ENCODE data around the gene MRTFA. TPM values are rescaled to one million over a fixed set of nuclear protein-coding genes. Genes with fewer than 3 reads are reported as not detected.
"Not testable (repeated sequence)": the region's sequence is repeated elsewhere in the genome, so short reads cannot be mapped to it uniquely, and the experiment has no call there.

MRTFA gene
- total RNA-seq, 4 donors from 2014 or later: 36.3 to 98.2 (median 78.1) TPM

GRCh38 chr22:40509401-40510134 lies 127.0 kb downstream of the MRTFA start:
- DNase-seq: no peak

GRCh38 chr22:40508046-40508445 lies 128.5 kb downstream of the MRTFA start:
- H3K27me3 ChIP-seq, H3K9me3 ChIP-seq, H3K4me3 ChIP-seq, DNase-seq, H3K27ac ChIP-seq, H3K36me3 ChIP-seq: not testable (repeated sequence)
- H3K4me1 ChIP-seq: peaks cover 0 to 34% (median 0%) of the 10 kb centered on the region in 4 donors

More at GRCh38 chr22:40509401-40510134, 127.0 kb downstream of the MRTFA start:
- no peaks in the 10 kb centered on the region for H3K36me3 ChIP-seq
- no peaks in the 10 kb centered on the region for H3K27me3 ChIP-seq
- H3K27ac ChIP-seq: peak overlapping the region; percentile 30 to 82 (median 58)
- no peaks in the 10 kb centered on the region for H3K9me3 ChIP-seq
- H3K4me3 ChIP-seq: no peak overlapping the region
- TF ChIP-seq POLR2A (IDR thresholded peaks at IDR 0.05): no peak
- no peak for TF ChIP-seq CTCF (IDR thresholded peaks at IDR 0.05)
- peaks cover 0 to 34% (median 0%) of the 10 kb centered on the region in 4 donors for H3K4me1 ChIP-seq

DNA sequence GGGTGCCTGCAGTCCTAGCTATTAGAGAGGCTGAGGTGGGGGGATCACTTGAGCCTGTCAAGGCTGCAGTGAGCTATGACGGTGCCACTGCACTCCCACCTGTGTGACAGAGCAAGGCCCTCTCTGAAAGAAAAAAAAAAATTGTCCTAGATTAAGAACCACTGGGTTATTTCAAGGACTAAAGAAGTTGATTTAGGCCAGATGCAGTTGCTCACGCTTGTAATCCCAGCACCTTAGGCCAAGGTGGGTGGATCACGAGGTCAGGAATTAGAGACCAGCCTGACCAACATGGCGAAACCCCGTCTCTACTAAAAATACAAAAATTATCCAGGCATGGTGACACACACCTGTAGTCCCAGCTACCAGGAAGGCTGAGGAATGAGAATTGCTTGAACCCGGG lies 129.0 kb downstream of the MRTFA start:
- no peaks in the 10 kb centered on the region for H3K36me3 ChIP-seq
- no peak overlapping the region for H3K27ac ChIP-seq
- H3K27me3 ChIP-seq: no peaks in the 10 kb centered on the region
- TF ChIP-seq POLR2A (IDR thresholded peaks at IDR 0.05): no peak
- no peak for TF ChIP-seq CTCF (IDR thresholded peaks at IDR 0.05)
- peaks cover 0 to 34% (median 0%) of the 10 kb centered on the region in 4 donors for H3K4me1 ChIP-seq
- no peak overlapping the region for H3K4me3 ChIP-seq
- DNase-seq: no peak
- no peaks in the 10 kb centered on the region for H3K9me3 ChIP-seq

GRCh38 chr22:40506762-40507161 lies 129.8 kb downstream of the MRTFA start:
- no peaks in the 10 kb centered on the region for H3K27me3 ChIP-seq
- H3K9me3 ChIP-seq: no peaks in the 10 kb centered on the region
- H3K4me1 ChIP-seq: peaks cover 0 to 34% (median 0%) of the 10 kb centered on the region in 4 donors
- no peak overlapping the region for H3K27ac ChIP-seq
- H3K36me3 ChIP-seq: no peaks in the 10 kb centered on the region
- TF ChIP-seq CTCF (IDR thresholded peaks at IDR 0.05): no peak
- no peak for TF ChIP-seq POLR2A (IDR thresholded peaks at IDR 0.05)
- no peak overlapping the region for H3K4me3 ChIP-seq
- DNase-seq: no peak

DNA sequence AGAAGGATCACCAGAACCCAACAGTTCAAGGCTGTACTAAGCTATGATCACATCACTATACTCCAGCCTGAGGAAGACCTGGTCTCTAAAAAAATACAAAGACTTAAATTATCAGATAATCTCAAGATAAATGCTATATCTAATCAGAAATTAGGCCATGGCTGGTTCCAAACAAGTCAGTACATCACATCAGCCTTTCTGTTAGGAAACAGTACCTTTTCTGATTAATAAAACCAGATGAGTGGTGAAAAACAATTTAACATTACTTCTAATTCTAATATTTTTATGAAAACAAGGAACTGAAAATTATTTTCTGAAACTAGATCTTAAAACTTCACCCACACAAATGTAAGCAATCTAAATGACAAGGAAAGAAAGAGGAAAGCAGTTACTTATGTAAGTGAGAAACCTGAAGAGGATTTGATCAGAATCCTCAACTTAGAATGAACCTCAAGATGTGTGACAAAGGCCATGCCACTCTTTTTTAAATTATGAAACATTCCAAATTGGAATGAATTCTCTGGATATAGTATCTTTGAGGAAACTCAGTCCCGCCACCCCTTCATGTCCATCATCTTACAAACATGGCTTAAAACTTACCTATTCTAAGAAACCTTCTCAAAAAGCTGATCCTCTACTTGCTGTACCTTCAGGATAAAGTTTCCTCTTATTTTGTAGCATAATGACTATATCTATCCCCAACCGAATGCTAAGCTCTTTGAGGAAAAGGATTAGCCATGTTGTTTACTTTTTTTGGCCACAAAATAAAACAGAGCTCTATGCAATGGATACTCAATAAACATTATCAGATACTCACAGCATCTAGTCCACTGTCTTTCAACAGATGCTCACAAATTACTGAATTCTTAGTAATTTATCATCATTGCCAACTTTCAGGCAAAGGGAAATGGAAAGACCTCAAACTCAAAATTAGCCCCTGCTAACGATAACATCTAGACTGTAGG lies 132.0 kb downstream of the MRTFA start:
- Histone ChIP-seq H3K4me3 (no peak overlapping the region), H3K9me3 (no peaks in the 10 kb centered on the region), H3K27ac (no peak overlapping the region), H3K4me1 (peaks cover 0 to 20% (median 0%) of the 10 kb centered on the region in 4 donors), H3K27me3 (no peaks in the 10 kb centered on the region), H3K36me3 (no peaks in the 10 kb centered on the region)
- TF ChIP-seq POLR2A (IDR thresholded peaks at IDR 0.05) (no peak), CTCF (IDR thresholded peaks at IDR 0.05) (no peak)
- DNase-seq: no peak

- Histone ChIP-seq H3K36me3 (no peaks in the 10 kb centered on the region), H3K4me3 (no peak overlapping the region), H3K4me1 (peaks cover 0 to 4% (median 0%) of the 10 kb centered on the region in 4 donors), H3K9me3 (no peaks in the 10 kb centered on the region), H3K27me3 (no peaks in the 10 kb centered on the region), H3K27ac (no peak overlapping the region)
- TF ChIP-seq POLR2A (IDR thresholded peaks at IDR 0.05) (no peak), CTCF (IDR thresholded peaks at IDR 0.05) (no peak)
- DNase-seq: no peak
These were observed 133.6 kb downstream of the MRTFA start for GRCh38 chr22:40502919-40503318.

GRCh38 chr22:40500465-40500786 lies 136.1 kb downstream of the MRTFA start:
- H3K4me3 ChIP-seq, H3K27ac ChIP-seq, H3K9me3 ChIP-seq, DNase-seq, H3K36me3 ChIP-seq, H3K4me1 ChIP-seq, H3K27me3 ChIP-seq: not testable (repeated sequence)
